Small intestine (tissue), 7 donors: ENCODE measurements around the gene CEP78. TPM values are rescaled to one million over a fixed set of nuclear protein-coding genes. Genes with fewer than 3 reads are reported as not detected.

Source experiments
- DNase-seq, 2 donors: peaks; one replicate each; pipeline versions ENCODE4 v3.0.0 to v3.0.0-alpha.2; 2013
- FAIRE-seq: peaks from 2 replicates; lab custom pipeline; 2012; peaks lifted over from hg19 to GRCh38; lab: Jason Lieb, UNC
- H3K27ac ChIP-seq, 3 donors: one replicate each; pipeline ENCODE4 v1.5.1; 2013; ENCODE audit warnings: low read length in 2 of 3, mild to moderate bottlenecking in 2 of 3, control low read depth in 1 of 3, inconsistent platforms in 1 of 3, low read depth in 1 of 3, moderate library complexity in 1 of 3
- H3K27me3 ChIP-seq, 3 donors: one replicate each; pipeline ENCODE4 v1.6.1; 2013; ENCODE audit warnings: low read length in 3 of 3, inconsistent platforms in 1 of 3; ENCODE audit not compliant: control insufficient read depth in 3 of 3, insufficient read depth in 3 of 3
- H3K36me3 ChIP-seq, 3 donors: one replicate each; pipeline ENCODE4 v1.6.1; 2013; ENCODE audit warnings: low read length in 3 of 3, inconsistent platforms in 1 of 3, low read depth in 1 of 3, mild to moderate bottlenecking in 1 of 3, moderate library complexity in 1 of 3; ENCODE audit not compliant: control insufficient read depth in 3 of 3, insufficient read depth in 2 of 3
- H3K4me1 ChIP-seq, 3 donors: one replicate each; pipeline ENCODE4 v1.6.1; 2013; ENCODE audit warnings: low read length in 2 of 3, inconsistent platforms in 1 of 3, low read depth in 1 of 3, mild to moderate bottlenecking in 1 of 3, moderate library complexity in 1 of 3; ENCODE audit not compliant: control insufficient read depth in 3 of 3, insufficient read depth in 2 of 3
- H3K4me3 ChIP-seq, 3 donors: one replicate each; pipeline ENCODE4 v1.5.1; 2013; ENCODE audit warnings: low read length in 3 of 3, control low read depth in 1 of 3, inconsistent platforms in 1 of 3, low read depth in 1 of 3, mild to moderate bottlenecking in 1 of 3, moderate library complexity in 1 of 3
- H3K9me3 ChIP-seq, 2 donors: one replicate each; pipeline ENCODE4 v1.6.1; 2013; ENCODE audit warnings: low read depth in 1 of 2, low read length in 1 of 2; ENCODE audit not compliant: control insufficient read depth in 2 of 2, insufficient read depth in 1 of 2
- WGBS, 3 donors: extraction: QIAGEN DNeasy Blood & Tissue Kit; methylation state at CpG; one replicate each; pipeline ENCODE4 v1.1.7; 2013; 5-methylcytosine and 5-hydroxymethylcytosine counted together
- polyA plus RNA-seq, 4 donors: library from polyadenylated mRNA; stranded (reverse) in 3 of 4; unstranded in 1 of 4; fragments of 200-250 nt in 3 of 4; fragments of 120-200 nt in 1 of 4; gene quantifications; one replicate each; pipeline versions ENCODE4 v1.2.1 to v1.2.3, GENCODE V29; 2013
- donor health status: healthy with polysubstance abuse.
- donor health status: control.
- donor health status: control.
- donor health status: Bipolar disorder and iron deficiency.
- donor health status: healthy.

Gene CEP78
- polyA plus RNA-seq, 4 donors = 0.81 to 14.9 (median 5.7) TPM

GRCh38 chr9:78300209-78300608 is 64.3 kb downstream of the CEP78 start:
- DNase-seq = no peak
- H3K9me3 ChIP-seq = no peaks in the 10 kb centered on the region
- H3K36me3 ChIP-seq = peaks cover 0 to 1% (median 0%) of the 10 kb centered on the region in 3 donors
- H3K27me3 ChIP-seq = peaks cover 0 to 18% (median 3%) of the 10 kb centered on the region in 3 donors
- H3K4me3 ChIP-seq = no peak overlapping the region
- no peak for FAIRE-seq
- no peak overlapping the region for H3K27ac ChIP-seq
- 92 to 94% (median 94%) methylated on average over 6 of the region's 6 CpGs for WGBS, 3 donors
- H3K4me1 ChIP-seq = peaks cover 0 to 4% (median 3%) of the 10 kb centered on the region in 3 donors

- H3K9me3 ChIP-seq = no peaks in the 10 kb centered on the region
- WGBS, 3 donors = 86 to 97% (median 92%) methylated on average over 2 of the region's 2 CpGs
- FAIRE-seq (no peak), DNase-seq (no peak)
- H3K27ac ChIP-seq = no peak overlapping the region
- H3K36me3 ChIP-seq = peaks cover 0 to 3% (median 0%) of the 10 kb centered on the region in 3 donors
- H3K4me1 ChIP-seq = peaks cover 0 to 3% (median 2%) of the 10 kb centered on the region in 3 donors
- H3K27me3 ChIP-seq = peaks cover 0 to 10% (median 3%) of the 10 kb centered on the region in 3 donors
- no peak overlapping the region for H3K4me3 ChIP-seq
Observed at GRCh38 chr9:78301466-78301865, 65.6 kb downstream of the CEP78 start.

GRCh38 chr9:78303377-78304062 is 67.6 kb downstream of the CEP78 start:
- H3K4me1 ChIP-seq = no peaks in the 10 kb centered on the region
- no peaks in the 10 kb centered on the region for H3K9me3 ChIP-seq
- H3K27me3 ChIP-seq = peaks cover 0 to 2% (median under 1%) of the 10 kb centered on the region in 3 donors
- peaks cover 0 to 6% (median 2%) of the 10 kb centered on the region in 3 donors for H3K36me3 ChIP-seq
- H3K27ac ChIP-seq = no peak overlapping the region
- H3K4me3 ChIP-seq = no peak overlapping the region
- no peak for FAIRE-seq
- DNase-seq = no peak
- WGBS, 3 donors = 94 to 97% (median 96%) methylated on average over 3 of the region's 3 CpGs

- Histone ChIP-seq H3K4me3 (no peak overlapping the region), H3K4me1 (no peaks in the 10 kb centered on the region), H3K27me3 (peaks cover 0 to 2% (median 0%) of the 10 kb centered on the region in 3 donors), H3K27ac (no peak overlapping the region), H3K36me3 (peaks cover 0 to 6% (median 3%) of the 10 kb centered on the region in 3 donors), H3K9me3 (no peaks in the 10 kb centered on the region)
- FAIRE-seq (no peak), DNase-seq (no peak)
- WGBS, 3 donors = 83 to 94% (median 88%) methylated on average over 1 of the region's 1 CpG
Observed at GRCh38 chr9:78304357-78304756, 68.5 kb downstream of the CEP78 start.

GRCh38 chr9:78306222-78307076 is 70.6 kb downstream of the CEP78 start:
- Histone ChIP-seq H3K4me1 (no peaks in the 10 kb centered on the region), H3K36me3 (peaks cover 0 to 8% (median 3%) of the 10 kb centered on the region in 3 donors)

GRCh38 chr9:78307360-78307759 is 71.5 kb downstream of the CEP78 start:
- FAIRE-seq = no peak
- H3K27ac ChIP-seq = no peak overlapping the region

More at GRCh38 chr9:78306222-78307076, 70.6 kb downstream of the CEP78 start:
- H3K4me3 ChIP-seq = no peak overlapping the region
- no peaks in the 10 kb centered on the region for H3K27me3 ChIP-seq
- WGBS, 3 donors = 79 to 82% (median 82%) methylated on average over 16 of the region's 16 CpGs
- FAIRE-seq (no peak), DNase-seq (no peak)
- no peaks in the 10 kb centered on the region for H3K9me3 ChIP-seq
- no peak overlapping the region for H3K27ac ChIP-seq

GRCh38 chr9:78309066-78309465 is 73.2 kb downstream of the CEP78 start:
- FAIRE-seq (no peak), DNase-seq (no peak)
- 83 to 96% (median 93%) methylated on average over 6 of the region's 6 CpGs for WGBS, 3 donors
- Histone ChIP-seq H3K36me3 (peaks cover 0 to 8% (median 3%) of the 10 kb centered on the region in 3 donors), H3K27ac (no peak overlapping the region), H3K9me3 (no peaks in the 10 kb centered on the region), H3K4me3 (no peak overlapping the region), H3K4me1 (no peaks in the 10 kb centered on the region), H3K27me3 (no peaks in the 10 kb centered on the region)

More at GRCh38 chr9:78307360-78307759, 71.5 kb downstream of the CEP78 start:
- Histone ChIP-seq H3K4me3 (no peak overlapping the region), H3K4me1 (no peaks in the 10 kb centered on the region), H3K9me3 (no peaks in the 10 kb centered on the region), H3K36me3 (peaks cover 0 to 8% (median 3%) of the 10 kb centered on the region in 3 donors), H3K27me3 (no peaks in the 10 kb centered on the region)
- DNase-seq = no peak
- WGBS, 3 donors = 85 to 94% (median 89%) methylated on average over 2 of the region's 2 CpGs

- WGBS, 3 donors = 91 to 98% (median 93%) methylated on average over 5 of the region's 5 CpGs
- FAIRE-seq (no peak), DNase-seq (no peak)
- H3K36me3 ChIP-seq = peaks cover 0 to 6% (median 3%) of the 10 kb centered on the region in 3 donors
- no peaks in the 10 kb centered on the region for H3K9me3 ChIP-seq
- H3K27ac ChIP-seq = no peak overlapping the region
- no peaks in the 10 kb centered on the region for H3K4me1 ChIP-seq
- H3K4me3 ChIP-seq = no peak overlapping the region
- H3K27me3 ChIP-seq = no peaks in the 10 kb centered on the region
Observed at GRCh38 chr9:78311075-78311474, 75.2 kb downstream of the CEP78 start.
